GM18868 (cell line): Measurements from ENCODE around the gene MSLN.
"Not testable (repeated sequence)": the region's sequence is repeated elsewhere in the genome, so short reads cannot be mapped to it uniquely, and the experiment has no call there.

Experiments used
- ATAC-seq: cut with Tn5 transposase; IDR thresholded peaks from one replicate; pipeline ENCODE4 v1.9.1; 2021; ENCODE audit warnings: mild to moderate bottlenecking, moderate library complexity; ENCODE audit not compliant: unreplicated experiment

The MSLN gene

DNA sequence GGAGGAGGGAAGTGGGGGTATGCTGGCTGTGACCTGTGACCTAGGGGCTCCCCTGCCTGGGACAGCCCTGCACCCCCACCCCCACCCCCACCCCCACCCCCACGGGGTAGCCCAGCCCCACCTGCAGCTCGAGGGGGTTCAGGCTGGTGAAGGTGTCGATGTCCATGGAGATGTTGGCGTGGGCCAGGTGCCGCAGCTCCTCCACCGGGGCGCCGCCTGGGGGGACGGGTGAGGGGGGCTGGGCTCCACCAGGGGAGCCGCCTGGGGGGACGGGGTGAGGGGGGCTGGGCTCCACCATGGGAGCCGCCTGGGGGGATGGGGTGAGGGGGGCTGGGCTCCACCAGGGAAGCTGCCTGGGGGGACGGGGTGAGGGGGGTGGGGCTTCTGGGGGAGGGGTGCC, 9.9 kb downstream of the MSLN start:
- no peak for ATAC-seq

DNA sequence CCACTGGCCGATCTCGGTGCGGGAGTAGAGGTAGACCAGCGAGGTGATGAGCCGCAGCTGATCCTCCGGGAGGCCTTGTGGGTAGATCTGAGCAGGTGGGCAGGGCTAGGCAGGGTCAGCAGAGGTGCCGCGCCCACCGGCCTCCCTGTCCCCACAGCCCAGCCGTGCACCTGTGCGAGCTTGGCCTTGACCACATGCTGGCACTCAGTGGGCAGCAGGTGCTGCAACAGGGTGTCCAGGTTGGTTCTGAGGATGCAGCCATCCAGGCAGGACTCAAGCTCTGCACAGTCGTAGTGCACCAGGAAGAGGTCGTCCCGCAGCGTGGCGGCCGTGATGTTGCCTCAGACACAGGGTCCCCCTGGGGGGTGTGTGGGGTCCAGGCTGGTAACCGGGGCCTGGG, 12.4 kb downstream of the MSLN start:
- no peak for ATAC-seq

DNA sequence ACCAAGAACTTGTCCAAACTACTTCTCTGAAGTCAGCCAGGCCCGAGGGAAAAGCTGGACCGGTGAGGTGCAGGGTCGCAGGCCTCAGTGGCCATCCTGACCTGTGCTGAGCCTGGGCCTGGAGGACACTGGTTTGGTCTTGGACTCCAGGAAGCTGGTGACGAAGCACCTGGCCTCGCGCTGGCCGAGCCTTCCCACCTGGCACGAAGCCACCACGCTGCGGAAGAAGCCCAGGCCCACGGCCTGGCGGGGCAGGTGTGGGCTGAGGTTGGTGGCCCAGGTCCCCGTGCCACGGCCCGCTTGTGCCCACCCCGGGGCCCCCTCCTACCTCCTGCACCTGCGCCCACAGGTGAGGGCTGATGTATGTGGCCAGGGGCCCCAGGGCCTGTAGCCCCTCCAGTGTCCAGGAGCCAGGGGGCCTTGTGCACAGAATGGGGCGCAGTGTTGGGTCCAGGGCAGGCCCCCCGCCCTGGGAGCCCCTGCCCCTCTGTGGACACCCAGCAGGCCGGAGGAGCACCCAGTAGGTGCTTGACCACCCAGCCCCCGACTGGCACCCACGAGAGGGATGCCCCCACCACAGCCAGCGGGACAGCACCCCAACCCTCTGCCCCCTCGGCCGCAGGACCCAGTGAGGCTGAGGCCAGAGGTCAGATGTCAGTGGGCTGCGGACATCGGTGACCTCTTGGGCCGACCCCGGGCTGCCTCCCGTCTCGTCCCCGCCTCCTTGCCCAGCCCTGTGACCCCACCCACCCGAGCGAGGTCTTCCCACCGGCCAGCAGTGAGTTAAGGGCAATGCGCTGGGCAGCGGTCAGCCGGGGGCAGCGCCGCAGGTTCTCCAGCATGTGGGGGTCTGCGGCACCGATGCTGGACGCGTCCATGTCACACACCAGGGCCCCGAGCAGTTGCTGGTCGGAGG, 13.8 kb downstream of the MSLN start:
- no peak for ATAC-seq

DNA sequence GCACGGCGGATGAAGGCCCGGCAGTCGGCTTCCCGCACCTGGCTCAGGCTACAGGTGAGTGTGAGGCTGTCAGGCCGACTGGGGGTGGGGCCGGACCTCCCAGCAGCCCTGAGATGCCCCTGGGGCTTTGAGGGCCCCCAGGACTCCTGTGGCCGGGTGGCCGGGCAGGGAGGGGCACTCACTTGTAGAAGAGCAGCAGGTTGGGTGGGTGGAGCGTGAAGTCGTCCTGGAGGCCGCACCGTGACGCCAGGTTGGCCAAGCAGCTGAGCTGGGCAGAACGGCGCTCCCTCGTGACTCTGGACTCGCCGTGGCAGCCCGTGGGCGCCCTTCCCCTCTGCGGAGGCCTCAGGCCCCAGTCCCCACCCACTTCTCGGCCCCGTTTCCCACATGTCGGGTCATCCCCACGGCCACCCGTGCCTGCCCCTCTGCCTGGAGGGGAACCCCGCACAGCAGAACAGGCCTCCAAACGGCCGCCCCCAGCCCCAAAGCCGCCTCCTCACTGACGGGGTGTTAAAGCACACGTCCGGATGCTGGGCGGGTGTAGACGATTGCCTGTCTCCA, 14.8 kb downstream of the MSLN start:
- no peak for ATAC-seq

DNA sequence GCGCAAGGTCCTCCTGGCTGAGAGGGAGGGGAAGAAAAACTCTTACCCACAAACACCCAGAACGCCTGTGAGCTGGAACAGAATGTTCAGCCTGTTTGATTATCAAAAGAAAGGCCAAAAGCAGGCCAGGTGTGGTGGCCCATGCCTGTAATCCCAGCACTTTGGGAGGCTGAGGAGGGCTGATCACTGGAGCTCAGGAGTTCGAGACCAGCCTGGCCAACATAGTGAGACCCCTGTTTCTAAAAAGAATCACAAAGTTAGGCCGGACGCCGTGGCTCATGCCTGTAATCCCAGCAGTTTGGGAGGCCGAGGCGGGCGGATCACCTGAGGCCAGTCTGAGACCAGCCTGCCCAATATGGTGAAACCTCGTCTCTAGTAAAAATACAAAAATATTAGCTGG, 15.8 kb downstream of the MSLN start:
- not testable (repeated sequence) for ATAC-seq

DNA sequence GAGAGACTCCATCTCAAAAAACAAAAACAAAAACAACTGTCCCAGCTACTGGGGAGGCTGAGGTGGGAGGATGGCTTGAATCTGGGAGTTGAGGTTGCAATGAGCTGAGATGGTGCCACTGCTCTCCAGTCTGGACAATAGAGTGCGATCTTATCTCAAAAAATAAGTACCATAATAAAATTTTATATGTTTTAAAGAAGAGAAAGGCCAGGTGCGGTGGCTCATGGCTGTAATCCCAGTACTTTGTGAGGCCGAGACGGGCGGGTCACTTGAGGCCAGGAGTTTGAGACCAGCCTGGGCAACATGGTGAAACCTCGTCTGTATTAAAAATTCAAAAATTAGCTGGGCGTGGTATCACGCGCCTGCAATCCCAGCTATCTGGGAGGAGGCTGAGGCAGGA, 16.3 kb downstream of the MSLN start:
- no peak for ATAC-seq

DNA sequence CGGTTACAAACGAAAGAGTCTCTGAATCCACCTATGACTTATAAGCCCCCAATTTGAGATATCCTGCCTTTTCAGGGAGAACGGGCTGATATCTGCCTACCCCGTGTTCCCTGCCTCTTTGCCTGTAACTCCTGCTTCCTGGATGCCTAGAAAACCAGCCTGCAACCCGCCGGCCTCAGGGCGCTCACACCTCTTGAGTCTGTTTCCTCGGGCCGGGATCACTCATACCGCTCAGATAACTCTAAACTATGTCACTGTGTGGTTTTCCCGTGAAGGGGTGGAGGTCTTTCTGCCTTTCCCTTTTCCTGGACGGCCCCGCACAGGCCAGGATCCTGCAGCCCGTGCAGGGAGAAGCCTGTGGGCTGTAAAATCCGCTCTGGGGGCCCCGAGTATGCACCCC, 17.3 kb downstream of the MSLN start:
- no peak for ATAC-seq

DNA sequence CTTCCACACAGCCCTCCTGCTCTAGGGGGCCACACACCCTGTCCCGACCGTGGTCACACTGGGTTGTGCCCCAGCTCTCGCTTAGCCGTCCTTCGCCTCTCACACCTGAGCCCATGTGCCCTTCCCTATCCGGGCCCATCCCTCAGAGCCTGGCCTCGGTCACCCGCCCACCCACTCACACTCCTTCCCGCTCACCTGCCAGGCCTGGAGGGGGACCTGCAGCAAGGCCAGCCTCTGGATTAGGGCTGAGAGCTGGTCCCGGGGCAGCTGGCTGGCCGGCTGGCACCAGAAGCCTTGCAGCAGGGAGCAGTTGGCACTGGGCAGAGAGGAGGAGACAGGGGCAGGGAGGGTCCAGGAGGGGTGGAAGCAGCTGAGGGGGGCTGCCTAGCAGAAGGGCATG, 17.9 kb downstream of the MSLN start:
- ATAC-seq: no peak

DNA sequence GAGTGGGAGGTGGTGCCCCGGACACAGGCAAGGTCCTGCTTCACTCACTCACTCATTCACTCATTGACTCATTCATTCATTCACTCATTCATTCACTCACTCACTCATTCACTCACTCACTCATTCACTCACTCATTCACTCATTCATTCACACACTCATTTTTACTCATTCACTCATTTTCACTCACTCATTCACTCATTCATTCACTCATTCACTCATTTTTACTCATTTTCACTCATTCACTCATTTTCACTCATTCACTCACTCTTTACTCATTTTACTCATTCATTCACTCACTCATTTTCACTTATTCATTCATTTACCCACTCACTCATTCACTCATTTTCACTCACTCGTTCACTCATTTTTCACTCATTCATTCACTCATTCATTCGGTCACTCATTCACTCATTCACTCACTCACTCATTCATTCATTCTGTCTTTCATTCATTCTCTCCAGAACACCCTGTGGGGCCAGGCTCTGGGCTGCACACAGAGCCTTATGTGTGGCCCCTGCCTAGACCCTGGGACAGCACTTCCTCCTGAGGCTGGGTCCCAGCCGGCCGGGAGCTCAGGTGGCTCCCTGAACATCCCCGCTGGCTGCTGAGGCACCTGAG, 18.5 kb downstream of the MSLN start:
- no peak for ATAC-seq

DNA sequence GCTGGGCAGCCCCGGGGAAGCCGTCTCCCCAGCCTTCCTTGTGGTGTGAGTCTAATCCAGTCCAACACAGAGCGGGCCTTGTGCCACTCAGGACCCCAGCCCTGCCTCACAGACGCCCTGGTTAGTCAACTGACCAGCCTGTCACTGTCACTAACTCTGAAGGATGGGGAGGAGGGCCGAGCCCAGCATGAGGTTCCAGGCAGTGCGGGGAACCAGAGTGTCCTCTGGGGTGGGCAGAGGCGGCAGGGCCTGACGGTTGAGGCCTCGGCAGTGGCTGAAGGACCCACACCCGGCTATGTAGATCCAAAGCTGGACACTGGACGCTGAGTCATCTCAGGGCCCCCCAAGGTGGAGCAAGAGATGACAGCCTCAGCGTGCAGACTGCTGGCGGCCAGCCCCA, 19.0 kb downstream of the MSLN start:
- no peak for ATAC-seq

DNA sequence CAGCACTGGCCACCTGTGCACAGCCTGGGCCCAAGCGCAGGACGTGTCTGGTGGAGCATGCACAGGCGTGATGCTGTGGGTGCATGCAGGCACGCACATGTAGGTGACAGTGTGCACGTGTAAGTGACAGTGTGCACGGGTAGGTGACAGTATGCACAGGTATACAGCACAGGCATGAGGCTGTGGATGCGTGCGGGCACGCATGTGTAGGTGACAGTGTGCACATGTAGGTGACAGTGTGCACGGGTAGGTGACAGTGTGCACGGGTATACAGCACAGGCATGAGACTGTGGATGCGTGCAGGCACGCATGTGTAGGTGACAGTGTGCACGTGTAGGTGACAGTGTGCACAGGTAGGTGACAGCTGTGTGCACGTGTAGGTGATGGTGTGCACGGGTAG, 19.8 kb downstream of the MSLN start:
- ATAC-seq: no peak

DNA sequence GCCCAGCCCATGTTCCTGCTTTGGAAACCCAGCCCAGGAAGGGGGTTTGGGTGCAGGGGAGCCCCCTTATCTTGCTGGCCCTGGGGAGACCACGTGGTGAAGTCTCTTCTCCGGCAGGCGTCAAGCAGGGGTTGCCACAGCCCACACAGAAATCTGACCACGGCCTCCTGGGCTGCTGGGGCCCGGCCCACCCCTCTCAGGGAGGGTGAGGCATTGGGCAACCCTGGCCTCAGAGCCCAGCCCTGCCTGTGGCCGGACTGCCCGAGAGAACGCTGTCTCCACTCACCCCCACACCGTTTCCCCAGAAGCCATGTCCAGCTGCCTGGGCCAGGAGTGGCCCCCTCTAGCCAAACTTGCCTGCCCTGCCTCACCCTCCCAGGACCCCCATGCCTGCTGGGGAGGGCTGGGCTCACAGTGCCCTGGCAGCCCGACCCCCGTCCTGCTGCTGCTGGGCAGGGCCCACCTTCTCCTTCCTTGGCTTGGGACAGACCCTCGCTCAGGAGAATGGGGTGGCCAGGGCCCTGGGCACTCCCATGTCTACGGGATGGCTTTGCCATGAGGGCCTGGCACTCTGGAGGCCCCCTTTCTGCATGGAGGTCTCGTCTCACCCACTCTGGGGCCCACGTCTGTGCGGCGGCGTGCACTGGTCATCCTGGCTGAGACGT, 20.9 kb downstream of the MSLN start:
- no peak for ATAC-seq

DNA sequence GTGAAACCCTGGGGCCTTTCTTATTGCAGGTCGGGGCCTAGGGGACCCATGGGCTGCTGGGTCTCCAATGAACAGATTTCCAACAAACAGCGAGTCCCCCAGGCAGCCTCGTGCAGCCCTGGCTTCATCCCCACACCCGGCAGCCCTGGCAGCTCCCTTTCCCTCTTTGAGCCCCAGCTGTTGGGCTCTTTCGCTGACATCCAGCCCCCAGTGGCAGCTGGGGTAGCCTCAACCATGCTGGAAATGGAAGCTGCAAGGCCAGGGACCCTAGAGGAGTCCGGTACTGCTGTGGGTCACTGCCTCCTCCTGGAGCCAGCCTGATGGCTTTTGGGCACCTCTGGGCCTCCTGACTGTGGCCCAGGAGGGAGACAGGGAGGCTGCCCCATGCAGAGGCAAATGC, 21.7 kb downstream of the MSLN start:
- ATAC-seq: no peak

DNA sequence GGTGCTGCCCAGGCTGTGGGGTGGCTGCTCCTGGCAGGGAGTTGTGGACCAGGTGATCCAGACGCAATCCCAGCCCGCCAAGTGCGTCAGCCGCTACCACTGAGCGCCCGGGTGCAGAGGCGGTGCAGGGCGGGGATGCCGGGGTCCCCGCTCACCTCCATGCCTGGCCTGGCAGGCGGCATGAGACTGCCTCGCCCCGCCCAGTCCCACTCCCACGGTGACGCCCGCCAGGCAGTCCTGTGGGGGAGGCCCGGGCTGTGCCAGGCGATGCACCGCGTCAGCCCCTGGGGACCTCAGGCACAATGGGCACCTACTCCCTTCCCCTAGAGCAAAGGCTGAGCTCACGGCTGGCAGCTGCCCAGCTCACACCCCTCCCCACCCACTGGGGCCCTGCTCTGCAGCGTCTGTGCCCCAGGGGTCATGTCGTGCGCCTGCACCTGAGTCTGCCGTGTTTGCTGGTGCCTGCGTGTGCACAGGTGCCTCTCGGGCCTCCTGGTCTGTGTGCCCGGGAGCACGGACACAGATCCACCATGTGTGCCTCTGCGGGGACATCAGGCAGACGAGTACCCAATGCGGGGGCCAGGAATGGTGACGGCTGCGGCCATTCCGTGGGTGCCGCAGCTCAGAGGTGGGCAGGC, 22.4 kb downstream of the MSLN start:
- ATAC-seq: no peak

DNA sequence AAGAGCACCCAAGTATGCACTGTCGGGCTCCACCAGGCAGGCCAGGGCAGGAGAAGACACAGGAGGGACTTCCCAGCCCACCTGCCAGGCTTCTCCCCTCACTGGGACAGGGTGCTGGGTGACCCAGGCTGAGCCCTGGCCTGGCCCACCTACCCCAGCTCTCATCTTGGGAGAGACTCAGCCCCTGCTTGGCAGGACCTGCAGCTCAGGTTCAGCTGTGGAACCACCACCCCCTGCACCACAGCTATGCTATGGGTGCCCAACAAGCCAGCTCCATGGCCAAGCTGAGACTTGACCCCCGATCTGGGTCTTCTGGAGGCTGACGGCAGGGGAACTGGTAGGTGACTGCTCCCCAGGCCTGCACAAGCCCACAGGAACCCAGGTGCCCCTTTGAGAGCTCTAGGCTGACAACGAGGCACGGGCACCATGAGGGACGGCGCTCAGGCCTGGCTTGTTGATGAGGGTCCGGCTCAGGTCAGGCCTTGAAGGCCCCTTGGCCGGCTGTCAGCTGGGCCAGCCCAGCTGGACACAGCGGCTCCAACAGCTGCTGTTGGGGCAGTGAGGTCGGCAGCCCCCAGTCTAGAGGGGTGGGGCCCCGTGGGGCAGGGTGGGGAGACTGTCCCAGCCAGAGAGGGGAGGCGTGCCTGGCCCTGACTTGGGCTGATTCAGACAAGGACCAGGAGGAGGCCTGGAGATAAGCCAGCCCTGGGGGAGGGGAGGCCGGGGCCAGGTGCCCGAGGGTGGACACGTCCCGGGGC, 23.0 kb downstream of the MSLN start:
- ATAC-seq: no peak

DNA sequence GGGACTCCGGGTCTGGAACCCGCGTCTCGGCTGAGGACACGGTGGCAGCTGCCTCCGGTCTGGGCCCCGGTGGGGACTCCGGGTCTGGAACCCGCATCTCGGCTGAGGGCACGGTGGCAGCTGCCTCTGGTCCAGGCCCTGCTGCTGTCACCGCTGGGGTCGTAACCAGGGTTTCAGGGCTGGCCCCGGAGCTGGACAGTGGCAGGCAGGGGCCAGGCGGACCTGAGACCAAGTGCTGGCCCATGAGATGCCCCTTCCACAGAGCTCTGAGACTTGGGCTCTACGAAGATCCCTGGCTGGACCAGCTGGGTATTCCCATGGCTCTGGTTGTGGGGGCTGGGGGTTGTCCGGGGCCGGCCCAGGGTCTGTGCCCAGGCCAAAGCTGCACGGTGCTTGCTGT, 23.9 kb downstream of the MSLN start:
- no peak for ATAC-seq

DNA sequence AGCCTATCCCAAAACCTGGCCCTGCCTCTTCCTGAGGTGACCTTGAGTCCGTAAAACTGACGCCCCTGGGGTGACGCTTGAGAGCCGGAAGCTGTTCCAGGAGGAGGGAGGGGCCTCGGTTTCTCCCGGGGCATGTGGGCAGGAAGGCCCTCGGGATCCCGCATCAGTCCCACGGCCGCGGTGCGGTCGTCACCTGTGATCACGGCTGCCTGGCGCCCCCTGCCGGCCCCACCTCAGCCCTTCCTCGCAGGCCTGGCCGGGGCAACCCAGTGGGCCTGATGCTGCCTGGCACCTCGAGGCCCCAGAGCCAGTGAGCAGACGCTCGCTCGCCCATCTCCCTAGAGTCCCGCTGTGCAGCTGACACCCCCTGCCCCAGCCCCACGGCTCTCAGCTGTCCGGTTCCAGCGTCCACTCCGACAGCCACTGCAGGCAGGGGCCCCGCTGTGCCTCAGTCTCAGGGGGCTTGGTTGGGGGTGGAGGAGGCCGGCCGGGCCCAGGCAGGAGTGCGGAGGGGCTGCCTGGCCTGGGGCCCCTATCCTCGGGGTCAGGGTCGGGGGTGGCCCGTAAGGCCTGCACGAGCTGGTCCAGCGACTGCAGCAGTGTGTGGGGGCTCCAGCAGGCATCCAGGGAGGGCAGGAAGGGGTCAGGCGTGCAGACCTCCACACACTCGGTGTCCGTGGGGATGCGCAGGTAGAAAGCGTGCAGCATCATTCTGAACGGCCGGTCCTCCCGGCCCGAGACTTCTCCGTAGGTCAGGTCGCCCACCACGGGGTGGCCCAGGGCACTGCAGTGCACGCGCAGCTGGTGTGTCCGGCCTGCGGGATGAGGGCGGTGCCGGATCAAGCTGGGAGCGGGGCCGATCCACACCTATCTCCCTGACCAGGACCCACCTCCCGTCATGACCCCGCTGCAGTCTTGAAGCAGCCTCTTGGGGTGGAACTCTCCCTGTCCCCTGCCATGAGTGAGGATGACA, 25.3 kb downstream of the MSLN start:
- ATAC-seq: no peak

DNA sequence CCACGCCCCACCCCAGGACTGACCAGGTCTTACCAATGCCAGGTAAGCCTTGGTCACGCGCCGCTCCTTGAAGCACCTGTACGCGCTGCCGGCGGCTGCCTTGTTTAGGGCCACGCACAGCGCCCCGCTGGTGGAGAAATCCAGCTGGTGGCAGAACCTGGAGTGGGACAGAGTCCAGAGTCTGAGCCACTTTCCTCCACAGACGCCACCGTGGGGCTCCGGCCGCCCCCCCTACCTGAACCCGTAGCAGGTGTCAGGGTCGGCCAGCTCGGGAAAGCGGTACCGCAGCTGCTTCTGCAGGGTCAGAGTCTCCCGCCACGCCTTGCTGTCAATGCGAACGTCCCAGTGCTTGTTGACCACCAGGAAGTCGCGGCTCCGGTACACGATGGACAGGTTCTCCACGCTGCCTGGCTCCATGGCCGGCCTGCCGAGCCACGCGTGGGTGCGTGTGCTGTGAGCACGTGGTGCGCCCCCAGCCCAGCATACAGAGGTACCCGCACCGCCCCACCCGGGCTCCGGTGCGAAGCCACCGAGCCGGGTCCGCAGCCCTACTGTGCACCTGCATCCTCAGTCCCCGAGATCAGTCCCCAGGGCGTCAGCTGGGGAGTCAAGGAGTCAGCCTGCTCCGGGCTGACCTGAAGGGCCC, 26.9 kb downstream of the MSLN start:
- ATAC-seq: no peak

DNA sequence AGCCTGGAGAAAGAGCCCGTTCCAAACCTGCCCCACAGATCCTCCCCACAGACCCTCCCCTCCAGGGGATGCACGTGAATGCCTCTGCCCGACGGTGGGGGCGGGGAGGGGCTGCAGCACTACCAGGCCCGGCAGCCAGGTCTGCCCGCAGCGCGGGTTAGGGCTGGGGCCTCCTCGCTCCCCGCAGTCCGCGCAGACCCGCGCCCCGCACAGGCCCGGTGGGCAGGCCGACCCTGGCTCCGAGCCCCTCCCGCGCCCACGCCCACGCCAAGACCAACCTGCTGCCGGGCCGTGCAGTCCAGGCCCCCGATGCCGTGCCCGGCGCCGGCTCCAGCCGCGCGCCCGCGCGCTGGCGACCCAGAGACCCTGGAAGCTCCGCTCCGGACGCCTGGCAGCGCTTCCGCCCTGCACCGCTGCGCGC, 27.5 kb downstream of the MSLN start, which contains the start of gene RPUSD1:
Gene RPUSD1 (minus strand): TSS at position 404 of the 421 bp plus-strand sequence. CDS start 644 bp downstream, outside the sequence.
- no peak for ATAC-seq
